HG03354 (cell line): ENCODE data around the gene SPATA20.

ENCODE experiments used
- ATAC-seq: cut with Tn5 transposase; IDR thresholded peaks from one replicate; pipeline ENCODE4 v1.9.1; 2021; ENCODE audit warnings: mild to moderate bottlenecking; ENCODE audit not compliant: unreplicated experiment, poor library complexity, severe bottlenecking

The SPATA20 gene

DNA sequence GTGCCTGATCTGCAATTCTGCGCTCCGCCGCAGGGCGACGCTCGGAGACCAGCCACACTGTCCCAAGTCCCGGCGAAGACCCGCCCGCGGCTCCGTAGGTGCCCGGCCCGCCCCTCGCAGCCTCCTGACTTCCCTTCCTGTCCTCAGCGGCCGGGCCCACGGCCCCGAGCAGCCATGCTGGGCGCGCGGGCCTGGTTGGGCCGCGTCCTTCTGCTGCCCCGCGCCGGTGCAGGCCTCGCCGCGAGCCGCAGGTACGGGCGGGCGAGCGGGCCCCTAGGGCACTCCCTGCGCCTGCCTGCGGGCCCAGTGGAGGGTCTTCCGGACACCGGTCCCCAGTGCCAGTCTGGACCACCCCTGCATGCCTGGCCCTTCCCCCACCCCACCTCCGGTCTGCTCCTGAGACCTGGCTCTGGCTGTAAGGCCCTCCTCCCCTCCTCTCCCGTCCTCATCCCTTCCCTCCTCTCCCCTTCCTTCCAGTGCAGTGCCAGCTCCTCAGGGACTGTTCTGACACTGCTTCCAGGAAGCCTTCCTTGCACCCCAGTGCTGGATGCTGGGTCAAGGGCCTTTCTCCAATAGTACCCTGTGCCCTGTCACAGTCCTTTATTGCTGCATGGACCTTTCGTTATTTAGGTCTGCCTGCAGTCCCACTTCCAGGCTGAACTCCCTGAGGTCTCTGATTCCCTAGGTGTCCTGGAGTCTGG, at the start of gene SPATA20:
SPATA20 (plus strand) TSS at position 140 of the 701 bp plus-strand sequence; CDS start at position 175, 35 bp downstream.
- ATAC-seq: peak; percentile 80

DNA sequence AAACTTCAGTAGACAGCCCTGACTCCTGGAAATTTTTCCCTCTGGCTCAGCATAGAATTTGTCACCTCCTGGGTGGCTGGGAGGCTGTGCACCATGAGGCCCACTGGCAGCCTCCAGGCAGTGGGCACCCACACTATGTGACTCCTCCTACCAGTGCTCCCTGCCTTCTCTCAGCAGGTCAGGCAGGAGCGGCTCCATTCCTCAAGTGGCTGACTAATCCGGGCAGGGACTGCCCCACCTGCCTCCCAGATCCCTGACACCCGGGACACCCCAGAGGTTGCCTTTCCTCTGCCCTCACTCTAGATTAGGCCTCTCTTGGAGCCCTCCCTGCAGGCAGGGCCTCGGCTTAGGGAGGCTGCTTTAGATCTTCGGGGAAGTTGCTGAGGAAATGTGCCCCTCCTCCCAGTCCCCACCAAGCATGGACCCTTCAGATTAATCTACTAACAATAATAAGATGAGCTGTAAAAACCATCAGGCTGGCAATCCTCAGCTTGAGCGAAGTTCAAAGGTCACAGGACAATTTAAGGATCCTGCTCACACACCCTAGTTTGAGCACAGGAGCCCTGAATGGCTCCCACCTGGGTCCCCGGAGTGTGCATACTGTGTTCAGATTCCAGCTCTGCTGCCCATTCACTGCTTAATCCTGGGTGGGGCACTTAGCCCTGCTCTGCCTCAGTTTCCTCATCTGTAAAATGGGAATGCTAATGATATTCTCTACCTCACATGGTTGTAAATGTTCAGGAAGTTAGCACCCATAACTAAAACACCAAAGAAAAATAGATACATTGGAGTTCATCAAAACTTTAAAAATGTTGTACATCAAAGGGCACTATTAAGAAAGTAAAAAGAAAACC, 48.7 kb upstream of the SPATA20 start:
- no peak for ATAC-seq

DNA sequence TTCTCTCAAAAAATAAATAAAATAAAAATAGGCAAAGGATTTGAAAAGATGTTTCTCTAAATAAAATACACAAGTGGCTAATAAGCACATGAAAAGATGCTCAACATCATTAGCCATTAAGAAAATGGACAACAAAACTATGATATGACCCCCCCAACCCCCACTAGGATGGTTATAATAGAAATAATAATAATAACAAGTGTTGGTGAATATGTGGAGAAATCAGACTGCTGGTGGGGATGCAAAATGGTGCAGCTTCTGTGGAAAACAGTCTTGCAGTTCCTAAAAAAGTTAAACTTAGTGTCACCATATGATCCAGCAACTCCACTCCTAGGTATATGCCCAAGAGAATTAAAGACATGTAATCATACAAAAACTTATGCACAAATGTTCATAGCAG, 47.7 kb upstream of the SPATA20 start:
- no peak for ATAC-seq

DNA sequence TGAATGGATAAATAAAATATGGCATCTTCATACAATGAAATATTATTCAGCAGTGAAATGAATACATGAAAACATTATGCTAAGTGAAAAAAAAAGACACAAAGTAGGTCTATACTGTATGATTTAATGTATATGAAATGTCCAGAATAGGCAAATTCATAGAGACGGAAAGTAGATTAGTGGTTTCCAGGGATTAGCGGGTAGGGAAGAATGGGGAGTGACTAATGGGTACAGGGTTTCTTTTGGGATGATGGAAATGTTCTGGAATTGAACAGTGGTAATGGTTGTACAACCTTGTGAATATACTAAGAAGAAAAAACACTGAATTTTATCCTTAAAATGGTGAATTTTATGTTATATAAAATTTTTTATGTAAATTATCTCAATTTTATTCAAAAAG, 47.3 kb upstream of the SPATA20 start:
- no peak for ATAC-seq

DNA sequence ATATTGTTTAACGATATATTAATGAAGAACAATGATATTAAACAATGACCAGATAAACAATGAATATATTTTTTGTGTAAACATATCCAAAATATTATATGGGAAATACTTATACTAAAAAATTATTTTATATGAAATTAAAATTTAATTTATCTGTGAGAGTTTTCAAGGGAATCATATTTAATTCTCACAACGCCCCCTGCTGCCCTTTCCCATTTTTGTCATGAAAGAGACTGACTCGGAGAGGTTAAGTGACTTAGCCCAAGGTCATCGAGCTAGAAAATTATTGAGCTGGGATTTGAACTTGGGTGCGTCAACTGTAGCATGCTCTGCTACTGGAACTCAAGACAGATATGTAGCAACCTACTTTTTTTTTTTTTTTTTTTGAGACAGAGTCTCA, 45.9 kb upstream of the SPATA20 start:
- ATAC-seq: no peak

DNA sequence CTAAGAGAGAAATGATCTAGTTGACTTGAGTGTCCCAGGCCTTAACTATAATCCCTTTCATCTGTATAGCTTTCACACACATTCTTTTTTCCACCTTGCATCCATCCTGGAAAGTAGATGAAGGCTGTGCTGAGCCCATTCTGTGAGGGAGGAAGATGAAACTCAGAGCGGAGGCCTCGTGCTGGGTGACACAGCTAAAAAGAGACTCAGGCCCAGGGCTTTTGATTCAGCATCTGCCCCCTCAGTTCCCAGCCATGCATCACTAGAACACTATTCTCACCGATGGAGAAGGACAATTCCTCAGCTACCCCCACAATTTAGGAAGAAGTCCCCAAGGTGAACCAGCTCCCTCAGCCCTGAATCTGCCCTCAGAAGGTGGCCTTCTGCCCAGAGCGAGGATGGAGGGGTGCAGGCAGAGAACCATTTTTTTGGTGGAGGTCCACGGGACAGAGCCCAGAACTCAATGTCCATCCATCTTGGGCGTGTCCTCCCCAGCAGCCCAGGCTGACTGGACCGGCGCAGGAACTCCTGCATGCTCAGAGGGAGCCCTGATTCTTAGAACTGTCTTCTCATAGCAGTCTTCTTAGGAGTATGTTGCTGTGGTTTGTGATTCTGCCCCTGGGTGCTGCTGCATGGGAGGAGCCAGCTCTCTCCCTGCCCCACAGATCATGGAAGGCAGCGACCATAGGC, 44.5 kb upstream of the SPATA20 start:
- ATAC-seq: no peak

DNA sequence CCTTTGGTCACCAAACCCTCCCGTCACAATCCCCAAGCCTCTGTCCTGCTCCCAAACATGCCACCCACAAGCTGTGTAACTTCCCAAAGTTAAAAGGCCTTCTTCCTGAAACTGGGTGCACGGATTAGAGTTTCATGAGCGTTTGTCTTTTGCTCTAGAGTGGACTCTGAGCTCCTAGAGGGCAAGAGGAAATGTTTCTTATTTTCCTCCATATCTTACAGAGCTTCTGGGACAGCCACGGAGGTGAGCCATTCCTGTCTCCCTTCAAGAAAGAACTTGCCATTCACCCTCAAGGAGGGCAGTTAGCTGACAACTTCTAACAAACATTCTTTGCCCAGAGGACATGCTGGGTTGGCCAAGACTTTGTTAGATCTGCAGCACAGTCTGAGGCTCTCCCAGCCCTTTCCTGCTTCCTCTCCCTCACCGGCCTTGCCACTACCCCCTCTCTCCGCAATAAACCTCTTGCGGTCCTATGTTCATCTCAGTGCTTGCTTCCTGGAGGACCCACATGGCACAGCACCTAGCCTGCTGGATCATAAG, 41.3 kb upstream of the SPATA20 start:
- ATAC-seq: no peak

DNA sequence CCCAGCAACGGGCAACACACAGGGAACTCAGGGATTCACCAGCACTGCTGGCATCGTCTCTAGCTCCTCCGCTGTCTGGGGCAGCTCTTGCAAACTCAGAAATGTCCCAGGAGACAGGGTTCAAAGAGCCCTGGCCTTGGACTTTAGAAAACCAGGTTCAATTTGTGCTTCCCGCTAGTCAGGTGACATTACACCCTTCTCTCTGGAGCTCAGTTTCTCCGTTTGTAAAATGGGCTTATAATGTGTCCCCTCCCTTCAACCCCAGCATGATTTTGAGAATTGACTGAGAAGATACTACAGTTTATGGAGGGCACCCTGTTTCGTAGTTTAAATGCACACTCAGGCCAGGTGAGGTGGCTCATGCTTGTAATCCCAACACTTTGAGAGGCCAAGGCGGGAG, 40.7 kb upstream of the SPATA20 start:
- no peak for ATAC-seq

DNA sequence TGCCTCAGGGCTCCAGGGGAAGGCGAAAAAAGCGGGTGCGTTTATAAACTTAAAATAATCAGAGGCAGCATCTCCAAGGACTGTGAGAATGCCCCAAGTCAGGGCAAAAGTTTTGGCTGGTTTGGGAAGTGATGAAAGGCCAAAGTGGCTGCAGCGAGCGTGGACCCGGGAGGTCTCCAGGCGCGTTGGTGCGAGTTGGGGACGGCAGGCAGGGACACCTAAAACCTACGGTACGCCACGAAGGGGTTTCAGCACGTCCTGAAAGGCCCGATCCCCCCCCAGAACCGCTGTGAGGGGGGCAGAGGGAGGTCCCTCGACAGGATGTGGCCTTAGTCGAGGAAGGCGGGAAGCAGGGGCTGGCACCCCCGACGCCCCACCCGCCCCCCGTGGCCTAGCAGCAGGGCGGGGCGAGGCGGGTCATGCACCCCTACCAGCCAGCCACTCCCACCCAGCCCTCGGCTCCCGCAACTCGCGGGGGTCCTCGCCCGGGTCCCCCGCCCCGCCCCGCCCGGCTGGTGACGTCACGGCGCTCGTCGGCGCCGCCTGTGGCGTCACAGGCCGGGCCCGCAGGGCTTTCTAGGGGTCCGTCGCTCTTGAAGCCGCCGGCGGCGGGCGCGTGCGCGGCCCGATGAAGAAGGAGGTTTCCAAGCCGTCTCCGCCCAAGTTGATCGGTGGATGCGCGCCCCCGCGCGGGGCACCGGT, 39.0 kb upstream of the SPATA20 start, which contains the start of gene MYCBPAP:
MYCBPAP (plus strand) TSS at position 569 of the 702 bp plus-strand sequence. CDS start 236 bp downstream, outside the sequence.
- ATAC-seq: peak; percentile 37

DNA sequence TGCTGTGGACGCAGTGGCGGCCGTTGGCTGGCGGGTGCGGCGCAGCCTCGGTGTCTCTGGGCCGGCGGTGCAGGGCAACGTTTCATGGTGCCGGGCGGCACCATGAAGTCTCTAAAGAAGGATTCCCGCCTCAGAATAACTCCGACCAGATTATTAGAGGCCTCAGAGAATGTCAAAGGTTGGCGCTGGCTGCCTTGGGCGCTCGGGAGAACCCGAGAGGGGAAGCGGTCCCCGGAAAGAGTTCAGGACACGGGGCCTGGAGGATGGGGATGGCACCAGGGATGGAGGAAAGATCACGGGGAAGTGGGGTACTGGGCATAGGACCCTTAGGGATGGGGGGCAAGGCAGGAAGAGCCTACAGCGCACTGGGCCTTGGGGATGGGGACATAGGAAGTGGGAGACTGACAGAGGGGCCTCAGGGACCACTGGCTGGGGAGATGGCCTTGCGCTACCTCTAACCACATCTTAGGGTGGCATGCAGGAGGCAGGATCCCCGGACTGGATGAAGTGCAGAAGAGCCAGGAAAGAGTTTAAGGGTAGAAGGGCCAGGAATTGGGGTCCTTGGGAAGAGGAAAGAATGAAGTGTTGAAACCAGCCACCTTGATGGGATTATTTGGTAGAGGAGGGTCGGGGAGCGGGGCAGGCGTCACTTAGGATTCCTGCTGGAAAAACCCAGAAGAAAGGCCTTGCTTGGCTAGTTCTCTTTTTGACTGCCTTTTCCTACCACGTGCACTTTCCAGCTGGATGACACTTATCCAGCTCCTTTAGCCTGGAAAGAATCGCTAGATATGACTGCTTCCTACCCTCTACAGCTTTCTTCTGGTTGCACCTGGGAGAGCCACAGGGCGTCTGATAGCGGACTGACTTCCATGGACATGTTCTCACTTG, 38.2 kb upstream of the SPATA20 start:
- ATAC-seq: no peak

DNA sequence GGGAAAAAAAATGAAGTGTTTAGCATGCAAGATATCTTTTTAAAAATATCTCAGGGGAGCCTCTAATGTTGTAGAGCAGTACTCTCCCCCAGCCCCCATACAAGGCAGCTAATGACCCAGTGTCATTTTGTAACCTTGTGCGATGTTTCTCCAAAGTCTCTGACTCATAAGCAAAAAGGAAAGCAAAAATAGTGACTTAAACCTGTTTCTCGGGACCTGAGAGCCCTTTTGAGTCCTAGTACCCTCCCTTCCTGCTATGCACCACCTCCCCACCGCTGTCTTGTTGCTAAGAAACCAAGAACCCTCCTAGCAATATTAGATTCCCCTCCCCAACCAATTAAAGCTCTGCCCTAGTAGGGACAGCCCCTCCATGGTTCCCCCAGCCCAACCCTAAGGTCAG, 35.9 kb upstream of the SPATA20 start:
- ATAC-seq: peak; percentile 90

DNA sequence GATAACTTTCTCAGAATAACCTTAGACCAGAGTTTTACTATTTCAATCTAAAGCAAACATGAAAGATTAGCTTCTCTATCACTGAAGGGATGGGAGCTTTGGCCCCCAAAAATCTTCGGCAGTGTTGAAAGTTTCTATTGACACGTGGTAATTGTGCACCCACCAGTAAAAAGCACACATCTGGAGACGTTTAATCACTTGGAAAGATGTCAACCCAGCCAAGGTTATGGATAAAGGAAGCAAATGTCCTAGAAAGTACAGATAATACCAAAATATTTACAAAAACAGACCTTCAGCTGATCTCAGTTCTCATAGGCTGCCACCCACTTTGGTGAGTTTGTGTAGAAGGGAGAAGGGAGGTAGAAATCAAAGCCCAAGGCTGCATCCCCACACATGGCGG, 33.5 kb upstream of the SPATA20 start:
- ATAC-seq: no peak

DNA sequence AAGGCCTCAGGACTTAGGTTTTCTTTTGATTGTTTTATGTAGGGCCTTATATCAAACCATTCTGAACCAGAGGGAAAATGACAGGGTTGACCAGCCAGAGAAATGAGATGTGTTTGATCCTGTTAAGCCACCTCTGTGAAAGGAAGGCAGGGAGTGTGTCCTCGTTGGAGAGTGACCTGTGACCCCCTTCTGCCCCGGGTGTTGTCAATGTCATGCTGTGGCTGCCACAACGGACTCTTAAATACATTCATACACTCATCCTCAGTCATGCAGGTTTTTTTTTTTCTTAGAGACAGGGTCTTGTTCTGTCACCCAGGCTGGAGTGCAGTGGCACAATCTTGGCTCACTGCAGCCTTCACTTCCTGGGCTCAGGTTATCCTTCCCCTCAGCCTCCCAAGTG, 32.6 kb upstream of the SPATA20 start:
- ATAC-seq: no peak

DNA sequence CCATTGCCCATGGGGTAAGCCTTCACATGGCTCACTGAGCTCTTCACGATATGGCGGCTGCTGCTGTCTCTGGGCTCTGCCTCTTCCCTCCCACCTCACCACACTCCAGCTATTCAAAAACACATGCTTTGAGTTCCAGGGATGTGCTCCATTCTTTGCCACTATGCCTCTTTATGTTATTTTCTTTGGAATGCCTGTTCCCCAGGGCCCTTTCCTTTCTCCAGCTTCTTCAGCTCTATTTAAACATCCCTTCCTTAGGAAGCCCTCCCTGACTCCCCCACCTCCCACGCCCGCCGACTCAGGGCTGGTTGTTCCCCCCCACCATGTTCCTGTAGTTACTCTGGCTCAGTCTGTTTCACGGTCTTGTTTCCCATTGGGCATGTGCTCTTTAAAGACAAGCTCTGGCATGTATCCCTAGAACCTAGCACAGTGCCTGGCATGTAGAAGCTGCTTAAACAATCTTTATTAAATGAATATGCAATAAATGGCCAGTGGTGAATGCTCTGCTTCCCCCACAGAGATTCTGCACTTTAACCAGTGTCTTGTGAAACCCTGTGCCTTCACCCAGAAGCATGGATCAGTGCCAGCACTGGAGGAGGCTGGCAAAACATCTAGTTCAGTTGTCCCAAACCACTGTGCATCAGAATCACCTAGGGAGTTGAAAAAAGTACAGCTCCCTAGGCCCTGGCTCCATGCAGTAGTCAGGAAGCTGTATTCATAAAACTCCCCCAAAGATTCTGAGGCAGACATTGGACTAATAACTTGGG, 31.9 kb upstream of the SPATA20 start:
- no peak for ATAC-seq

DNA sequence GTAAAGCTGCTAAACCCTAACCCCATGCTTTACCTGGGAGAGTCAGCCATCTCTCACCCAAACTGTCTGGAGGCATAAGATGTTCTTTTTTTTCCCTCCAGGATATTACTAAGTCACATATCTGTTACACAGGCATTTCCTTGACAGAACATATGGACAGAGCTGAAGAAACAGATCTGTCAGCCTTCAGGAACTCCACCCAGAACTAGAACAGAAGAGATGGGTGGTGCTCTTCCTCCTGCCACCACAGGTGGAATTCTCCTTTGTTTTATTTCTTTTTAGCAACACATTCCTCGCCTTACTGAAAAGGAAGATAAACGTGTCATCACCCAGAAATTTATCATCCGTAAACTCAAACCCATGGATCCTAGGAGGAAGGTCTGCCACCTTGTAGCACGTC, 30.0 kb upstream of the SPATA20 start:
- ATAC-seq: no peak

DNA sequence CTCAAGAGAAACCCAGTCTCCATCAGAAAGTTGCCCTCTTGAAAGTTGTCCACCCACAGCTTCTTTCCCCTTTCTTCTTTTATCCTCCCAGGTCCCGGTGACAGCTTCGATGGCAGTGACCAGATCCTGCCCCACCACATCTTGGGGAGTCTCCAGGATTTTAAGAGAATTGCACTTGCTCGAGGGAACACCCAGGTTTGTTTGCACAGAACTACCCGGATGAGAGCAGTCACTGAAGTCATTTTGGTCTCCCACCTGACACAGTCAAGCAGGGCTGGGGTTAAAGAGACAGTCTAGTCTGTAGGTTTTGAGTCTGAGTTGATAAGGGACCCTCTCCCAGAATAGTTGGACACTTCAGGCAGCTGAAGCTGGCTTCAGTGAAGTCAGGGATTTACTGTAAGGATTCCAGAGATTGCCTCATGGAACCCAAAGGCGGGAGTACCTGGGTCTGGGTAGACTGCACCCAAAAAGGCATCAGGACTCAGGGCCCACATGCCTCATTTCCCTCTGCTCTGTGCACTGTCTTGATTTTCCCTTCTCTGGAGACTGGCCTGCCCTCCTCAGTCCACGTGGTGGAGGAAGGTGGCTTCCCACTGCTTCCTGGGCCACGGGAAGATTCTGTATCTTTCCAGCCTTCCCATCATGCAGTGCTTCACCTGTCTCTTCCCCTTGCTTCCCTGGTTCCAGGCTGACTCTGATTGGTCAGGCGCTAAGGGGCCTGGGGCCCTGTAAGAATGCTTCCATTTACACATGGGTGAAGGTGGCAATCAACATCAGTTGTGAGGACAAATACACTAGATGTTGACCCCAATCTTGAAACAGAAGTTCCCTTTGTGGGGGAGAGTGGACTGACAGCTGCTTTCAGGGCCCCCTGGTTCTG, 29.2 kb upstream of the SPATA20 start:
- no peak for ATAC-seq

DNA sequence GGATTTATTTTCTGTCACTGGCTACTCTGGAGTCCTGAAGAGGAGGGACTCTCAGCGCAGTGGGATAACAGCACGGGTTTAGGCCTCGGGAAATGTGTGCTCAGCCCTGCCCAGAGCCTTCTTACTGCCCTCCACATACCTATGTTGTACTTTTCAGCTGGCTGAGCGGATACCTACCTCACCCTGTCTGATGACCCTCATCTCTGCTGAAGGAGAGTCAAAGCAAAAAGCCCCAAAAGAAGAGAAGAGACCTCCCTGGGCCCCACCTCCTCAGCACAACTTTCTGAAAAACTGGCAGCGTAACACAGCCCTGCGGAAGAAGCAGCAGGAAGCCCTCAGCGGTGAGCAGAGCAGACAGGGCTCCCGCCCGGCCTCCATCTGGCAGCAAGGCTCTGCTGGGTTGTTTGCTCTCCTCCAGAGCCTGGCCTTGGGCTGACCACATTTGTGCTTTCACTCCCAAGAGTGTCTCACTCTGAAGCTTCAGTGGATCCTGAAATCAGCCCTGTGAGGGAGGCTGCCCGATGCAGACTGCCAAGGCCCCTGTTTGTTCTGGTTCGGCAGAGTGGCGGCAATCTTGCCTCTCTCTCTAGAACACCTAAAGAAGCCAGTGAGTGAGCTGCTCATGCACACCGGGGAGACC, 28.5 kb upstream of the SPATA20 start:
- no peak for ATAC-seq
